Fibroblast of lung (primary cell): Measurements from ENCODE around the gene TTF1. TPM values are rescaled to one million over a fixed set of nuclear protein-coding genes. Genes with fewer than 3 reads are reported as not detected.
A peak's percentile ranks its signal among the peaks of the same experiment; 100 is the strongest.

Experiments
- DNase-seq, 2 donors: peaks; one replicate each; pipeline versions ENCODE4 v3.0.0 to v3.0.0-alpha.2; 2010; ENCODE audit warnings: low read depth in 2 of 2
- H2AFZ ChIP-seq: 2 replicates; pipeline ENCODE4 v1.5.1; 2012; ENCODE audit warnings: low read length, control low read depth, inconsistent platforms
- H3K27ac ChIP-seq: 2 replicates; pipeline ENCODE4 v1.5.1; 2011; ENCODE audit warnings: low read length, control low read depth; ENCODE audit not compliant: insufficient read depth
- H3K27me3 ChIP-seq: 2 replicates; pipeline ENCODE4 v1.5.1; 2011; ENCODE audit warnings: mild to moderate bottlenecking, low read length; ENCODE audit not compliant: control insufficient read depth, insufficient read depth
- H3K36me3 ChIP-seq: 2 replicates; pipeline ENCODE4 v1.5.1; 2011; ENCODE audit warnings: low read length; ENCODE audit not compliant: control insufficient read depth, insufficient read depth
- H3K4me1 ChIP-seq: 2 replicates; pipeline ENCODE4 v1.5.1; 2011; ENCODE audit warnings: low read length; ENCODE audit not compliant: control insufficient read depth, insufficient read depth; ENCODE audit errors: extremely low read depth
- H3K4me2 ChIP-seq: 2 replicates; pipeline ENCODE4 v1.5.1; 2011; ENCODE audit warnings: low read length, control low read depth; ENCODE audit not compliant: insufficient read depth; ENCODE audit errors: extremely low read depth
- H3K4me3 ChIP-seq, 4 experiments: fragments of 200-600 bp in 1 of 4; sonication (generic) in 1 of 4; replicated peaks in 1 of 4; 2 replicates each; pipeline ENCODE4 v1.5.1; 2011 to 2016; ENCODE audit warnings: low read length in 4 of 4, low read depth in 3 of 4, mild to moderate bottlenecking in 3 of 4, control low read depth in 2 of 4, inconsistent platforms in 1 of 4, mixed read lengths in 1 of 4; ENCODE audit not compliant: insufficient read depth in 1 of 4; ENCODE audit errors: control extremely low read depth in 1 of 4
- H3K79me2 ChIP-seq: 2 replicates; pipeline ENCODE4 v1.5.1; 2012; ENCODE audit warnings: mild to moderate bottlenecking, low read length, inconsistent platforms; ENCODE audit not compliant: control insufficient read depth, insufficient read depth
- H3K9ac ChIP-seq: 2 replicates; pipeline ENCODE4 v1.5.1; 2011; ENCODE audit warnings: mild to moderate bottlenecking, low read length, control low read depth; ENCODE audit not compliant: insufficient read depth
- H3K9me3 ChIP-seq: 2 replicates; pipeline ENCODE4 v1.5.1; 2012; ENCODE audit warnings: low read depth, low read length; ENCODE audit not compliant: control insufficient read depth, insufficient read depth
- H4K20me1 ChIP-seq: 2 replicates; pipeline ENCODE4 v1.5.1; 2011; ENCODE audit warnings: low read length; ENCODE audit not compliant: control insufficient read depth, insufficient read depth; ENCODE audit errors: extremely low read depth
- EZH2 ChIP-seq: IDR thresholded peaks from 2 replicates; pipeline ENCODE4 v1.5.1; 2012; ENCODE audit warnings: low read length, control low read depth, mild to moderate bottlenecking; ENCODE audit errors: missing control alignments
- polyA plus RNA-seq, 2 donors: library from polyadenylated mRNA; depleted of rRNA in 1 of 2; stranded (reverse) in 1 of 2; unstranded in 1 of 2; fragments of >200 nt; gene quantifications; 2 replicates each; pipeline ENCODE4 v1.2.1, GENCODE V29; 2011 to 2012; ENCODE audit warnings: missing spikeins in 1 of 2
- total RNA-seq: library from RNA; depleted of rRNA; stranded (reverse); fragments of >200 nt; gene quantifications from 2 replicates; pipeline ENCODE4 v1.2.1, GENCODE V29; 2014
- TF ChIP-seq, protein P1 (sequence below), 2 donors: IDR thresholded peaks in 1 of 2; conservative IDR thresholded peaks in 1 of 2; 1 replicate in 1 of 2; 2 replicates in 1 of 2; pipeline ENCODE4 v1.5.1; 2011 to 2012; ENCODE audit warnings: low read length in 2 of 2, control low read depth in 1 of 2, inconsistent platforms in 1 of 2, low read depth in 1 of 2, mild to moderate bottlenecking in 1 of 2

The TTF1 gene
- total and polyA plus RNA-seq, 2 donors (not counting 1 experiment from before 2014, with no cell fraction given) = 6.9 to 11.6 TPM

GRCh38 chr9:132409828-132410528, 3.3 kb upstream of the TTF1 start, which contains the start of gene CFAP77:
TSS of gene CFAP77 (plus strand) at chr9:132410211. CDS start at chr9:132410272, 61 bp downstream.
- Histone ChIP-seq H3K27ac (peak within 1 kb of the TSS; percentile 34), H3K4me2 (peak within 1 kb of the TSS; percentile 62), H3K4me3 (peak within 1 kb of the TSS; percentile 16 to 59 (median 42)), H4K20me1 (no peaks in the 10 kb centered on the region), H2AFZ (peak within 1 kb of the TSS; percentile 63), H3K4me1 (peaks cover 6% of the 10 kb centered on the region), H3K36me3 (no peaks in the 10 kb centered on the region), H3K27me3 (peaks cover 17% of the 10 kb centered on the region), H3K9me3 (no peaks in the 10 kb centered on the region), H3K79me2 (peaks cover 9% of the 10 kb centered on the region), H3K9ac (peak within 1 kb of the TSS; percentile 73)
- DNase-seq = peak; percentile 48 to 55
- TF ChIP-seq, protein P1, sequence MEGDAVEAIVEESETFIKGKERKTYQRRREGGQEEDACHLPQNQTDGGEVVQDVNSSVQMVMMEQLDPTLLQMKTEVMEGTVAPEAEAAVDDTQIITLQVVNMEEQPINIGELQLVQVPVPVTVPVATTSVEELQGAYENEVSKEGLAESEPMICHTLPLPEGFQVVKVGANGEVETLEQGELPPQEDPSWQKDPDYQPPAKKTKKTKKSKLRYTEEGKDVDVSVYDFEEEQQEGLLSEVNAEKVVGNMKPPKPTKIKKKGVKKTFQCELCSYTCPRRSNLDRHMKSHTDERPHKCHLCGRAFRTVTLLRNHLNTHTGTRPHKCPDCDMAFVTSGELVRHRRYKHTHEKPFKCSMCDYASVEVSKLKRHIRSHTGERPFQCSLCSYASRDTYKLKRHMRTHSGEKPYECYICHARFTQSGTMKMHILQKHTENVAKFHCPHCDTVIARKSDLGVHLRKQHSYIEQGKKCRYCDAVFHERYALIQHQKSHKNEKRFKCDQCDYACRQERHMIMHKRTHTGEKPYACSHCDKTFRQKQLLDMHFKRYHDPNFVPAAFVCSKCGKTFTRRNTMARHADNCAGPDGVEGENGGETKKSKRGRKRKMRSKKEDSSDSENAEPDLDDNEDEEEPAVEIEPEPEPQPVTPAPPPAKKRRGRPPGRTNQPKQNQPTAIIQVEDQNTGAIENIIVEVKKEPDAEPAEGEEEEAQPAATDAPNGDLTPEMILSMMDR (conservative IDR thresholded peaks at IDR 0.05 in 1 of 2, IDR thresholded peaks at IDR 0.05 in 1 of 2; ENCODE audit: low read depth in 1 of 2, low read length in 2 of 2) = no peak
- no peak for TF ChIP-seq EZH2

DNA sequence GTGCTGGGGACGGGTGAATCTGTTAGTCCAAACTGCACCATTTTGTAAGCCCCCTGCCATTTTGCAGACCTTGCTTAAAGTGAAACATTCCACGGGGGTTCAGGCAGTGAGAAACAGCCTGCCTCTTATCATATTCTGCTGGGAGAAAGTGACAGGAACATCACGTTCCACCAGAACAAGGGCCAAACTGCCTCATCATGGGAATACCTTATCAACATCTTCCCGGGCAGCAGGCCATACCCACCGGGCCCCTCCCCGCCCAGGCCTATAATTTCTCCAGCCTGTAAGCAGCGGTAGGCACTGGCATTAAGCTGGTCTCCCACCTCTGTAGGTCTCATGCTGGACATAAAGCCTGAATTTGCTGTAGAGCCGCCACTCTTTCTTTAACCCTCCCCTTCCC, 1.9 kb upstream of the TTF1 start:
- no peak overlapping the region for H3K4me3 ChIP-seq
- no peak for DNase-seq
- no peaks in the 10 kb centered on the region for H3K36me3 ChIP-seq
- TF ChIP-seq, protein P1 (conservative IDR thresholded peaks at IDR 0.05 in 1 of 2, IDR thresholded peaks at IDR 0.05 in 1 of 2; ENCODE audit: low read depth in 1 of 2, low read length in 2 of 2) = no peak
- TF ChIP-seq EZH2 = no peak
- no peak overlapping the region for H3K9ac ChIP-seq
- H4K20me1 ChIP-seq = no peaks in the 10 kb centered on the region
- H3K9me3 ChIP-seq = no peaks in the 10 kb centered on the region
- H2AFZ ChIP-seq = no peak overlapping the region
- H3K4me2 ChIP-seq = no peak overlapping the region
- H3K27me3 ChIP-seq = peaks cover 9% of the 10 kb centered on the region
- H3K4me1 ChIP-seq = peaks cover 6% of the 10 kb centered on the region
- peaks cover 17% of the 10 kb centered on the region for H3K79me2 ChIP-seq
- H3K27ac ChIP-seq = no peak overlapping the region

DNA sequence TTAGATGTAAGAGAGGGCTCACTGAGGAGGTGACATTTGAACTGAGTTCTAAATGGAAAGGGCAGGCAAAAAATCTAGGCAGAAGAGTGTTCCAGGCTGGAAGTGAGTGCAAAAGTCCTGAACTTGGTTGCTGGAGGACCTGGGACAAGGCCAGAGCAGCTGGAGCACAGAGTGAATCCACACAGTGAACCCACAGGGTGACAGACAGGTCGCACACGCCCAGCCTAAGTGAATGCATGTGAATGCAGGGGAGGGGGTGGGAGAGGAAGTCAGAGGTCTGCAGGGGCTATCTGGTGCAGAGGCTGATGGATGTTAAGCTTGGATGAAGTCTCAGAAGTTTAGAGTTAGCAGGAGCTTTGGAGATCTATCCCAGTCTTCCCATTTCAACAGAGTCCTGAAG, 556 bp upstream of the TTF1 start:
- Histone ChIP-seq H3K4me3 (peak overlapping the region in 2 of 4 experiments; percentile 71 to 88), H2AFZ (peak overlapping the region; percentile 98), H3K27ac (no peak overlapping the region), H3K4me1 (peaks cover 6% of the 10 kb centered on the region), H3K4me2 (peak overlapping the region; percentile 82), H4K20me1 (no peaks in the 10 kb centered on the region), H3K27me3 (peaks cover 6% of the 10 kb centered on the region), H3K9me3 (no peaks in the 10 kb centered on the region), H3K36me3 (no peaks in the 10 kb centered on the region), H3K9ac (no peak overlapping the region), H3K79me2 (peaks cover 17% of the 10 kb centered on the region)
- no peak for TF ChIP-seq EZH2
- TF ChIP-seq, protein P1 (conservative IDR thresholded peaks at IDR 0.05 in 1 of 2, IDR thresholded peaks at IDR 0.05 in 1 of 2; ENCODE audit: low read depth in 1 of 2, low read length in 2 of 2) = no peak
- DNase-seq = no peak
